ENCODE results near the gene BTG3. TPM values are rescaled to one million over a fixed set of nuclear protein-coding genes. Genes with fewer than 3 reads are reported as not detected.

The BTG3 gene
- total and polyA plus RNA-seq, 10 of the 15 experiments (the other 5 are each of a cell fraction or from before 2014, with no cell fraction given): 15.7 to 74.4 (median 34.8) TPM

DNA sequence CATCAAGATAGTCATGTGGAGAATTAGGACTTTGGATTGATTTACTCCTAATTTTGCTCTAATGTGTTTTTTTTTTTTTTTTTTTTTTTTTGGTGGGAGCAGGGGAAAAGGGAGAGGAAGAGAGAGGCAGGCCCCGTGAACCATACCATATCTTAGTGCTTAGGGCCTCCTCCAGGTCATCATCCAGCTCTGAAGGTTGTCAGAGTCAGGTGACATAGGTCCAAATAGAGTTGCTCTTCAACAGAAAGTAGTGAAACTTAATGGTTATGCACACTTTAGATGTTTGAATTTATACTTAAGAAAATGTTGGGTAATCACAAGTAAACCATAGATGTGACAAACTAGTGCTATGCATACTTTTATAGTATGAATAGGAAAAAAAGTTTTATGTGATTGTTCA is 67.7 kb downstream of the BTG3 start (continued):
- TF ChIP-seq E2F8 (IDR thresholded peaks at IDR 0.05; ENCODE audit: low read depth, partially characterized antibody) (no peak), SIN3A (IDR thresholded peaks at IDR 0.05; ENCODE audit: low read depth, low read length) (no peak), WRNIP1 (IDR thresholded peaks at IDR 0.05; ENCODE audit: borderline replicate concordance, low read depth, low read length) (no peak), LARP7 (IDR thresholded peaks at IDR 0.05) (no peak), CBFB (IDR thresholded peaks at IDR 0.05; ENCODE audit: low read depth) (no peak)

Small RNA genes lying within 50 kb of the gene (small RNA-seq; reads per million reads assigned to genes)
- not detected for gene RF00019

Other genes with a start within 250 kb of the BTG3 start
- gene CXADR, start 99.9 kb downstream of the BTG3 start, total RNA-seq (2014; rRNA removed): 0.23 and 0.44 TPM in 2 replicates
- gene CXADR, start 99.9 kb downstream of the BTG3 start, total RNA-seq (2014; rRNA removed; fragmentation: Illumina TruSeq; extraction: Trizol): 0.09 and 0.18 TPM in 2 replicates
- gene CXADR, start 99.9 kb downstream of the BTG3 start, total RNA-seq (2021): 0.11 and 0.13 TPM in 2 replicates
- gene CXADR, start 99.9 kb downstream of the BTG3 start, polyA plus RNA-seq (2011; rRNA removed): 0.01 and 0.12 TPM in 2 replicates
- gene CXADR, start 99.9 kb downstream of the BTG3 start, polyA plus RNA-seq (2014; fragmentation: Illumina TruSeq; extraction: Trizol): 0.06 and 0.11 TPM in 2 replicates
- gene CXADR, start 99.9 kb downstream of the BTG3 start, polyA plus RNA-seq (2014; fragmentation: Nextera tagmentation; extraction: Ambion mirVana): under 1 TPM; 0.04 to 0.31 TPM
- 0.03 and 0.13 TPM in 2 replicates for gene CXADR, start 99.9 kb downstream of the BTG3 start, polyA plus RNA-seq (2014; rRNA removed)
- gene CXADR, start 99.9 kb downstream of the BTG3 start, polyA plus RNA-seq (2016; fragmentation: Nextera tagmentation; extraction: Ambion mirVana): under 1 TPM; 0.18 to 0.64 TPM
- 19.6 and 22.6 TPM in 2 replicates for gene C21orf91, start 206.5 kb upstream of the BTG3 start, total RNA-seq (2014; rRNA removed)
- gene C21orf91, start 206.5 kb upstream of the BTG3 start, total RNA-seq (2014; rRNA removed; fragmentation: Illumina TruSeq; extraction: Trizol): 30.0 and 31.9 TPM in 2 replicates
- gene C21orf91, start 206.5 kb upstream of the BTG3 start, total RNA-seq (2021): 35.4 and 35.7 TPM in 2 replicates
- 40.3 and 73.5 TPM in 2 replicates for gene C21orf91, start 206.5 kb upstream of the BTG3 start, polyA plus RNA-seq (2011; rRNA removed)
- 32.4 and 44.5 TPM in 2 replicates for gene C21orf91, start 206.5 kb upstream of the BTG3 start, polyA plus RNA-seq (2014; fragmentation: Illumina TruSeq; extraction: Trizol)
- gene C21orf91, start 206.5 kb upstream of the BTG3 start, polyA plus RNA-seq (2014; fragmentation: Nextera tagmentation; extraction: Ambion mirVana): 10 to 100 TPM in 1 of 2 experiments, 1 to 10 TPM in 1; 9.3 to 14.4 TPM
- 20.0 and 24.4 TPM in 2 replicates for gene C21orf91, start 206.5 kb upstream of the BTG3 start, polyA plus RNA-seq (2014; rRNA removed)
- gene C21orf91, start 206.5 kb upstream of the BTG3 start, polyA plus RNA-seq (2016; fragmentation: Nextera tagmentation; extraction: Ambion mirVana): 10 to 100 TPM; 29.5 to 36.0 TPM

All from GM12878 (cell line).